ENCODE data around the gene SNX17. TPM values are rescaled to one million over a fixed set of nuclear protein-coding genes. Genes with fewer than 3 reads are reported as not detected.

SNX17 gene
- total and polyA plus RNA-seq, 2 of the 13 experiments (the other 11 are each of a cell fraction or from before 2014, with no cell fraction given): 75.0 to 109 TPM

DNA sequence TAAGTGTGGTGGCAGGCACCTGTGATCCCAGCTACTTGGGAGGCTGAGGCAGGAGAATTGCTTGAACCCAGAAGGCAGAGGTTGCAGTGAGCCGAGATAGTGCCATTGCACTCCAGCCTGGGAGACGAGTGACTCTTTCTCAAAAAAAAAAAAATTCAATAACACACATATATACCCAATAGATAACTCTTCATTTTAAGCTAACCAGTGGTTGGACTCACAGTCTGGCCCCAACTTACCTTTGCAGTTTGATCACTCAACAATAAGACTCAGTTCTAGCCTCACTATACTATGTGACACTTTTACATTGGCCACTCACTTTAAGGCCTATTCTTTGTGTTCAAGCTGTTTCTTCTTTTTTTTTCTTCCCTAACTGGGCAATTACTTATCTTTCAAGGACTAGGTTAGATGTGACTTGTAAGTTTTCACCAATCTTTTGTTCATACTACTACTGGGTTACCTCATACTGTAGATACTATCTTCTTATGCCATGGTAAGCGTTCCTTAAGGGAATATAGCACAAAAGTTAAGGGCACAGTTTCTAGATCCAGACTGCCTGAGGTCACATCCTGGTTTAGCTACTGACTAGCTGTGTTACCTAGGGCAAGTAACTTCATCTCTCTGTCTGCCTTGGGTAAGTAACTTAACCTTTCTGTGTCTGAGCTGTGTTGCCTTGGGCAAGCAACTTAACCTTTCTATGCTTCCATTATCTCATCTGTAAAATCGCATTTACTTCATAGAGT is 7.6 kb upstream of the SNX17 start (continued):
- no peak for TF ChIP-seq TSC22D2 (CRISPR knock-in tag; IDR thresholded peaks at IDR 0.05; ENCODE audit: borderline replicate concordance)
- TF ChIP-seq, protein P1, sequence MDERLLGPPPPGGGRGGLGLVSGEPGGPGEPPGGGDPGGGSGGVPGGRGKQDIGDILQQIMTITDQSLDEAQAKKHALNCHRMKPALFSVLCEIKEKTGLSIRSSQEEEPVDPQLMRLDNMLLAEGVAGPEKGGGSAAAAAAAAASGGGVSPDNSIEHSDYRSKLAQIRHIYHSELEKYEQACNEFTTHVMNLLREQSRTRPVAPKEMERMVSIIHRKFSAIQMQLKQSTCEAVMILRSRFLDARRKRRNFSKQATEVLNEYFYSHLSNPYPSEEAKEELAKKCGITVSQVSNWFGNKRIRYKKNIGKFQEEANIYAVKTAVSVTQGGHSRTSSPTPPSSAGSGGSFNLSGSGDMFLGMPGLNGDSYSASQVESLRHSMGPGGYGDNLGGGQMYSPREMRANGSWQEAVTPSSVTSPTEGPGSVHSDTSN (CRISPR knock-in tag; IDR thresholded peaks at IDR 0.05): no peak
- TF ChIP-seq NKX3-1 (CRISPR knock-in tag; IDR thresholded peaks at IDR 0.05): no peak
- TF ChIP-seq, protein P2, sequence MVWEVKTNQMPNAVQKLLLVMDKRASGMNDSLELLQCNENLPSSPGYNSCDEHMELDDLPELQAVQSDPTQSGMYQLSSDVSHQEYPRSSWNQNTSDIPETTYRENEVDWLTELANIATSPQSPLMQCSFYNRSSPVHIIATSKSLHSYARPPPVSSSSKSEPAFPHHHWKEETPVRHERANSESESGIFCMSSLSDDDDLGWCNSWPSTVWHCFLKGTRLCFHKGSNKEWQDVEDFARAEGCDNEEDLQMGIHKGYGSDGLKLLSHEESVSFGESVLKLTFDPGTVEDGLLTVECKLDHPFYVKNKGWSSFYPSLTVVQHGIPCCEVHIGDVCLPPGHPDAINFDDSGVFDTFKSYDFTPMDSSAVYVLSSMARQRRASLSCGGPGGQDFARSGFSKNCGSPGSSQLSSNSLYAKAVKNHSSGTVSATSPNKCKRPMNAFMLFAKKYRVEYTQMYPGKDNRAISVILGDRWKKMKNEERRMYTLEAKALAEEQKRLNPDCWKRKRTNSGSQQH (CRISPR knock-in tag; IDR thresholded peaks at IDR 0.05; ENCODE audit: low read depth): no peak
- TF ChIP-seq MBD4 (IDR thresholded peaks at IDR 0.05; ENCODE audit: borderline replicate concordance, low read length): 0 out of 2 replicates have a peak, but pooled peaks have one; percentile 32
- TF ChIP-seq SPEN (CRISPR knock-in tag; IDR thresholded peaks at IDR 0.05; ENCODE audit: low read depth): no peak
- TF ChIP-seq ISX (CRISPR knock-in tag; conservative IDR thresholded peaks at IDR 0.05): 0 out of 2 replicates have a peak, but pooled peaks have one; percentile 29
- TF ChIP-seq SP5 (CRISPR knock-in tag; IDR thresholded peaks at IDR 0.05; ENCODE audit: borderline replicate concordance, low read depth): no peak
- TF ChIP-seq, protein P3, sequence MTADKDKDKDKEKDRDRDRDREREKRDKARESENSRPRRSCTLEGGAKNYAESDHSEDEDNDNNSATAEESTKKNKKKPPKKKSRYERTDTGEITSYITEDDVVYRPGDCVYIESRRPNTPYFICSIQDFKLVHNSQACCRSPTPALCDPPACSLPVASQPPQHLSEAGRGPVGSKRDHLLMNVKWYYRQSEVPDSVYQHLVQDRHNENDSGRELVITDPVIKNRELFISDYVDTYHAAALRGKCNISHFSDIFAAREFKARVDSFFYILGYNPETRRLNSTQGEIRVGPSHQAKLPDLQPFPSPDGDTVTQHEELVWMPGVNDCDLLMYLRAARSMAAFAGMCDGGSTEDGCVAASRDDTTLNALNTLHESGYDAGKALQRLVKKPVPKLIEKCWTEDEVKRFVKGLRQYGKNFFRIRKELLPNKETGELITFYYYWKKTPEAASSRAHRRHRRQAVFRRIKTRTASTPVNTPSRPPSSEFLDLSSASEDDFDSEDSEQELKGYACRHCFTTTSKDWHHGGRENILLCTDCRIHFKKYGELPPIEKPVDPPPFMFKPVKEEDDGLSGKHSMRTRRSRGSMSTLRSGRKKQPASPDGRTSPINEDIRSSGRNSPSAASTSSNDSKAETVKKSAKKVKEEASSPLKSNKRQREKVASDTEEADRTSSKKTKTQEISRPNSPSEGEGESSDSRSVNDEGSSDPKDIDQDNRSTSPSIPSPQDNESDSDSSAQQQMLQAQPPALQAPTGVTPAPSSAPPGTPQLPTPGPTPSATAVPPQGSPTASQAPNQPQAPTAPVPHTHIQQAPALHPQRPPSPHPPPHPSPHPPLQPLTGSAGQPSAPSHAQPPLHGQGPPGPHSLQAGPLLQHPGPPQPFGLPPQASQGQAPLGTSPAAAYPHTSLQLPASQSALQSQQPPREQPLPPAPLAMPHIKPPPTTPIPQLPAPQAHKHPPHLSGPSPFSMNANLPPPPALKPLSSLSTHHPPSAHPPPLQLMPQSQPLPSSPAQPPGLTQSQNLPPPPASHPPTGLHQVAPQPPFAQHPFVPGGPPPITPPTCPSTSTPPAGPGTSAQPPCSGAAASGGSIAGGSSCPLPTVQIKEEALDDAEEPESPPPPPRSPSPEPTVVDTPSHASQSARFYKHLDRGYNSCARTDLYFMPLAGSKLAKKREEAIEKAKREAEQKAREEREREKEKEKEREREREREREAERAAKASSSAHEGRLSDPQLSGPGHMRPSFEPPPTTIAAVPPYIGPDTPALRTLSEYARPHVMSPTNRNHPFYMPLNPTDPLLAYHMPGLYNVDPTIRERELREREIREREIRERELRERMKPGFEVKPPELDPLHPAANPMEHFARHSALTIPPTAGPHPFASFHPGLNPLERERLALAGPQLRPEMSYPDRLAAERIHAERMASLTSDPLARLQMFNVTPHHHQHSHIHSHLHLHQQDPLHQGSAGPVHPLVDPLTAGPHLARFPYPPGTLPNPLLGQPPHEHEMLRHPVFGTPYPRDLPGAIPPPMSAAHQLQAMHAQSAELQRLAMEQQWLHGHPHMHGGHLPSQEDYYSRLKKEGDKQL (CRISPR knock-in tag; IDR thresholded peaks at IDR 0.05; ENCODE audit: low read depth): no peak
- TF ChIP-seq HNRNPK (IDR thresholded peaks at IDR 0.05; ENCODE audit: low read depth, low read length, poor library complexity, severe bottlenecking): no peak
- 0 out of 2 replicates have a peak, but pooled peaks have one; percentile 1 for TF ChIP-seq NFIC (IDR thresholded peaks at IDR 0.05; ENCODE audit: low read length)
- no peak for TF ChIP-seq ZZZ3 (CRISPR knock-in tag; IDR thresholded peaks at IDR 0.05; ENCODE audit: borderline replicate concordance)
- TF ChIP-seq KDM6A (CRISPR knock-in tag; IDR thresholded peaks at IDR 0.05; ENCODE audit: low read depth): no peak
- peak; percentile 62 for TF ChIP-seq RBFOX2 (IDR thresholded peaks at IDR 0.05; ENCODE audit: low read depth, low read length)

Measured in HepG2 (cell line).